Bronchial epithelial cell (primary cell): ENCODE results near the gene TRIM28. TPM values are rescaled to one million over a fixed set of nuclear protein-coding genes. Genes with fewer than 3 reads are reported as not detected.

ENCODE experiments used
- DNase-seq: peaks from one replicate; pipeline ENCODE4 v3.0.0-alpha.2; 2010; ENCODE audit warnings: low read depth
- FAIRE-seq: peaks from 2 replicates; lab custom pipeline; 2011; peaks lifted over from hg19 to GRCh38; lab: Jason Lieb, UNC
- H3K27me3 ChIP-seq: 2 replicates; pipeline ENCODE4 v1.5.1; 2011; ENCODE audit warnings: low read length; ENCODE audit not compliant: control insufficient read depth, insufficient read depth
- H3K36me3 ChIP-seq: 2 replicates; pipeline ENCODE4 v1.5.1; 2011; ENCODE audit warnings: low read length; ENCODE audit not compliant: control insufficient read depth, insufficient read depth
- H3K4me3 ChIP-seq: 2 replicates; pipeline ENCODE4 v1.5.1; 2011; ENCODE audit warnings: mild to moderate bottlenecking, low read depth, low read length, control low read depth
- total RNA-seq: library from RNA; depleted of rRNA; stranded (reverse); fragments of >200 nt; gene quantifications from 2 replicates; pipeline ENCODE4 v1.2.1, GENCODE V29; 2014
- TF ChIP-seq, protein P1 (sequence below): IDR thresholded peaks from 2 replicates; pipeline ENCODE4 v1.5.1; 2011; ENCODE audit warnings: mild to moderate bottlenecking, moderate library complexity, low read length, control low read depth, inconsistent platforms; ENCODE audit not compliant: insufficient read depth, severe bottlenecking

TRIM28 gene
- total RNA-seq, 1 donor from 2014 or later: 277 TPM

DNA sequence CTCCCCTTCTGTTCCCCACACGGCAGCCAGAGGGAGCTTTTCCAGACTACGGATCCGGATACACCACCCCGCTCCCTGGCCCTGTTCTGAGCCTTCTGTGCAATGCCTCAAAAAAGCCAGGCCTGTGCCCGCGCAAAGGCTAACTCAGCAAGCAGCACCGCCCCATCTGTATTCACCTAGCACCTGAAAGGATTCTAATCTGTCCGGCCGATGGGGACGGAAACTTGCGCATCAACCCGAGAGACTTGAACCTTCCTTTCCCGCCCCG is 24.8 kb upstream of the TRIM28 start:
- TF ChIP-seq, protein P1, sequence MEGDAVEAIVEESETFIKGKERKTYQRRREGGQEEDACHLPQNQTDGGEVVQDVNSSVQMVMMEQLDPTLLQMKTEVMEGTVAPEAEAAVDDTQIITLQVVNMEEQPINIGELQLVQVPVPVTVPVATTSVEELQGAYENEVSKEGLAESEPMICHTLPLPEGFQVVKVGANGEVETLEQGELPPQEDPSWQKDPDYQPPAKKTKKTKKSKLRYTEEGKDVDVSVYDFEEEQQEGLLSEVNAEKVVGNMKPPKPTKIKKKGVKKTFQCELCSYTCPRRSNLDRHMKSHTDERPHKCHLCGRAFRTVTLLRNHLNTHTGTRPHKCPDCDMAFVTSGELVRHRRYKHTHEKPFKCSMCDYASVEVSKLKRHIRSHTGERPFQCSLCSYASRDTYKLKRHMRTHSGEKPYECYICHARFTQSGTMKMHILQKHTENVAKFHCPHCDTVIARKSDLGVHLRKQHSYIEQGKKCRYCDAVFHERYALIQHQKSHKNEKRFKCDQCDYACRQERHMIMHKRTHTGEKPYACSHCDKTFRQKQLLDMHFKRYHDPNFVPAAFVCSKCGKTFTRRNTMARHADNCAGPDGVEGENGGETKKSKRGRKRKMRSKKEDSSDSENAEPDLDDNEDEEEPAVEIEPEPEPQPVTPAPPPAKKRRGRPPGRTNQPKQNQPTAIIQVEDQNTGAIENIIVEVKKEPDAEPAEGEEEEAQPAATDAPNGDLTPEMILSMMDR: peak; percentile 81
- peaks cover 2% of the 10 kb centered on the region for H3K36me3 ChIP-seq
- no peaks in the 10 kb centered on the region for H3K27me3 ChIP-seq
- DNase-seq: peak; percentile 62
- no peak for FAIRE-seq
- H3K4me3 ChIP-seq: peak overlapping the region; percentile 73

- FAIRE-seq: no peak
These were observed 24.3 kb upstream of the TRIM28 start, which contains the start of gene ZBTB45 for GRCh38 chr19:58519355-58520256. Gene ZBTB45 (minus strand): TSS chr19:58519810. CDS start chr19:58517673, 2,137 bp downstream.

DNA sequence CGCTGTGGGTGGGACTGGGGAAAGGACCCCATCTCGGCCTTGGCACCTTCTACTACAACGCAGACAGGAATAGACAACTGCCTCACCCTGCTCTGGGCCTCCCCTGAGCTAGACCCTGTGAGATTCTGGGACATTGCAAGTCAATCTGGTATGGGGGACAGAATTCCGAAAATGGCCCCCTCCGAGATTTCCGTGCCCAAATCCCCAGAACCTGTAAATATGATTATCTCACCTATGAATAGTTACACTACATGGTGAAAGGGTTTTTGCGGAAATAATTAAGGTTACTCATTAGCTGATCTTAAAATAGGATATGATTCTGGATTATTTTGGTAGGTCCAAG is 23.6 kb upstream of the TRIM28 start:
- Histone ChIP-seq H3K4me3 (peak overlapping the region; percentile 73), H3K36me3 (peaks cover 2% of the 10 kb centered on the region), H3K27me3 (no peaks in the 10 kb centered on the region)
- FAIRE-seq (no peak), DNase-seq (no peak)
- TF ChIP-seq, protein P1: no peak

More at GRCh38 chr19:58519355-58520256, 24.3 kb upstream of the TRIM28 start, which contains the start of gene ZBTB45:
- Histone ChIP-seq H3K27me3 (no peaks in the 10 kb centered on the region), H3K36me3 (peaks cover 2% of the 10 kb centered on the region), H3K4me3 (peak within 1 kb of the TSS; percentile 73)
- DNase-seq: peak; percentile 88
- TF ChIP-seq, protein P1: peak; percentile 89

- TF ChIP-seq, protein P1: no peak
- Histone ChIP-seq H3K27me3 (no peaks in the 10 kb centered on the region), H3K4me3 (no peak overlapping the region), H3K36me3 (peaks cover 2% of the 10 kb centered on the region)
- no peak for FAIRE-seq
- no peak for DNase-seq
These were observed 22.2 kb upstream of the TRIM28 start for GRCh38 chr19:58521651-58522050.

GRCh38 chr19:58522709-58523108 is 21.2 kb upstream of the TRIM28 start:
- no peak overlapping the region for H3K4me3 ChIP-seq
- no peak for FAIRE-seq
- no peak for DNase-seq
- H3K36me3 ChIP-seq: no peaks in the 10 kb centered on the region
- no peaks in the 10 kb centered on the region for H3K27me3 ChIP-seq
- TF ChIP-seq, protein P1: no peak
